Stomach (tissue), 4 donors: ENCODE results near the gene PCNX1.

Source experiments
- CTCF ChIP-seq, 7 experiments: fragments of 450-650 bp in 4 of 7; fragments of 200-600 bp in 3 of 7; sonication (generic) in 3 of 7; IDR thresholded peaks; one replicate each; pipeline ENCODE4 v1.5.1; 2016 to 2019; ENCODE audit warnings: antibody characterized with exemption in 7 of 7, control low read depth in 2 of 7, mild to moderate bottlenecking in 1 of 7
- EP300 ChIP-seq: sonication (generic); formaldehyde crosslinking; IDR thresholded peaks from one replicate; pipeline ENCODE4 v1.6.1; 2017; ENCODE audit warnings: antibody characterized with exemption
- POLR2A ChIP-seq, 4 donors: fragments of 450-650 bp; IDR thresholded peaks; one replicate each; pipeline ENCODE4 v1.6.1; 2016; ENCODE audit warnings: antibody characterized with exemption in 4 of 4, control low read depth in 2 of 4, mild to moderate bottlenecking in 1 of 4, moderate library complexity in 1 of 4
- POLR2AphosphoS5 ChIP-seq, 3 donors: sonication (generic); formaldehyde crosslinking; IDR thresholded peaks; one replicate each; pipeline ENCODE4 v1.6.1; 2016; ENCODE audit warnings: antibody characterized with exemption in 3 of 3

- TF ChIP-seq CTCF (IDR thresholded peaks at IDR 0.05): no peak
- no peak for TF ChIP-seq POLR2A (IDR thresholded peaks at IDR 0.05)
- TF ChIP-seq POLR2AphosphoS5 (IDR thresholded peaks at IDR 0.05): no peak
- TF ChIP-seq EP300: no peak
Measured at GRCh38 chr14:71004481-71004880, 97.2 kb downstream of the PCNX1 start.
